ENCODE data around the gene PTPRK. TPM values are rescaled to one million over a fixed set of nuclear protein-coding genes. Genes with fewer than 3 reads are reported as not detected.

PTPRK gene
- total and polyA plus RNA-seq, 2 experiments from 2014 or later, result 26.9 to 56.4 TPM

DNA sequence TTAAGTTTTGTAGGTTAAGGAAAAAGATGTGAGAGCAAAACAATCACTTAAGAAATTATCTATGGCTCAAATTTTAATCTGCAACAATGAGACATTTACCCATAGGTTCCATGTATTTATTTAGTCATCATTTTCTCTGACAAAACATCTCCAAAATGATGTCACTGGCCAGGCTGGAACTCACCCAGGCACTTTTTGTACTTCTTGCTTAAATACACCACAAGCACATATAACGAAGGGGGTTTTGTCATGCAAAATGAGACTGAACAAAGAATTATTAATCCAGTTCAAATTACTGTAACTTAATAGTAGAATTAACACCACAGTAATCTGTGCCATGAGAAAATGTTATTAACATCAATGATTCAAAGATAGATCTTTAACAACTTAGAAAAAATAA is 200.5 kb downstream of the PTPRK start:
- Histone ChIP-seq H3K27me3 (ENCODE audit: insufficient read depth) (no peaks in the 10 kb centered on the region), H3K36me3 (ENCODE audit: insufficient read depth) (no peaks in the 10 kb centered on the region), H3K4me1 (ENCODE audit: insufficient read depth) (peaks cover 47% of the 10 kb centered on the region), H3K4me3 (no peak overlapping the region), H2AFZ (no peak overlapping the region), H3K27ac (ENCODE audit: low read depth) (no peak overlapping the region), H3K79me2 (replicated peaks; ENCODE audit: insufficient read depth) (peaks cover 24% of the 10 kb centered on the region; the same call in 1 of the 2 replicates), H3K4me2 (no peak overlapping the region), H3K9me2 (ENCODE audit: insufficient read depth) (no peaks in the 10 kb centered on the region), H3F3A (replicated peaks; ENCODE audit: low read depth) (no peaks in the 10 kb centered on the region), H4K20me1 (replicated peaks; ENCODE audit: insufficient read depth) (no peaks in the 10 kb centered on the region; the same call in 1 of the 2 replicates)
- TF ChIP-seq, protein P1, sequence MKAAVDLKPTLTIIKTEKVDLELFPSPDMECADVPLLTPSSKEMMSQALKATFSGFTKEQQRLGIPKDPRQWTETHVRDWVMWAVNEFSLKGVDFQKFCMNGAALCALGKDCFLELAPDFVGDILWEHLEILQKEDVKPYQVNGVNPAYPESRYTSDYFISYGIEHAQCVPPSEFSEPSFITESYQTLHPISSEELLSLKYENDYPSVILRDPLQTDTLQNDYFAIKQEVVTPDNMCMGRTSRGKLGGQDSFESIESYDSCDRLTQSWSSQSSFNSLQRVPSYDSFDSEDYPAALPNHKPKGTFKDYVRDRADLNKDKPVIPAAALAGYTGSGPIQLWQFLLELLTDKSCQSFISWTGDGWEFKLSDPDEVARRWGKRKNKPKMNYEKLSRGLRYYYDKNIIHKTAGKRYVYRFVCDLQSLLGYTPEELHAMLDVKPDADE (IDR thresholded peaks at IDR 0.05), result no peak
- TF ChIP-seq, protein P2, sequence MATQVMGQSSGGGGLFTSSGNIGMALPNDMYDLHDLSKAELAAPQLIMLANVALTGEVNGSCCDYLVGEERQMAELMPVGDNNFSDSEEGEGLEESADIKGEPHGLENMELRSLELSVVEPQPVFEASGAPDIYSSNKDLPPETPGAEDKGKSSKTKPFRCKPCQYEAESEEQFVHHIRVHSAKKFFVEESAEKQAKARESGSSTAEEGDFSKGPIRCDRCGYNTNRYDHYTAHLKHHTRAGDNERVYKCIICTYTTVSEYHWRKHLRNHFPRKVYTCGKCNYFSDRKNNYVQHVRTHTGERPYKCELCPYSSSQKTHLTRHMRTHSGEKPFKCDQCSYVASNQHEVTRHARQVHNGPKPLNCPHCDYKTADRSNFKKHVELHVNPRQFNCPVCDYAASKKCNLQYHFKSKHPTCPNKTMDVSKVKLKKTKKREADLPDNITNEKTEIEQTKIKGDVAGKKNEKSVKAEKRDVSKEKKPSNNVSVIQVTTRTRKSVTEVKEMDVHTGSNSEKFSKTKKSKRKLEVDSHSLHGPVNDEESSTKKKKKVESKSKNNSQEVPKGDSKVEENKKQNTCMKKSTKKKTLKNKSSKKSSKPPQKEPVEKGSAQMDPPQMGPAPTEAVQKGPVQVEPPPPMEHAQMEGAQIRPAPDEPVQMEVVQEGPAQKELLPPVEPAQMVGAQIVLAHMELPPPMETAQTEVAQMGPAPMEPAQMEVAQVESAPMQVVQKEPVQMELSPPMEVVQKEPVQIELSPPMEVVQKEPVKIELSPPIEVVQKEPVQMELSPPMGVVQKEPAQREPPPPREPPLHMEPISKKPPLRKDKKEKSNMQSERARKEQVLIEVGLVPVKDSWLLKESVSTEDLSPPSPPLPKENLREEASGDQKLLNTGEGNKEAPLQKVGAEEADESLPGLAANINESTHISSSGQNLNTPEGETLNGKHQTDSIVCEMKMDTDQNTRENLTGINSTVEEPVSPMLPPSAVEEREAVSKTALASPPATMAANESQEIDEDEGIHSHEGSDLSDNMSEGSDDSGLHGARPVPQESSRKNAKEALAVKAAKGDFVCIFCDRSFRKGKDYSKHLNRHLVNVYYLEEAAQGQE (IDR thresholded peaks at IDR 0.05; ENCODE audit: unreplicated experiment), result no peak
- no peak for TF ChIP-seq JUNB (IDR thresholded peaks at IDR 0.05; ENCODE audit: unreplicated experiment)
- TF ChIP-seq, protein P3, sequence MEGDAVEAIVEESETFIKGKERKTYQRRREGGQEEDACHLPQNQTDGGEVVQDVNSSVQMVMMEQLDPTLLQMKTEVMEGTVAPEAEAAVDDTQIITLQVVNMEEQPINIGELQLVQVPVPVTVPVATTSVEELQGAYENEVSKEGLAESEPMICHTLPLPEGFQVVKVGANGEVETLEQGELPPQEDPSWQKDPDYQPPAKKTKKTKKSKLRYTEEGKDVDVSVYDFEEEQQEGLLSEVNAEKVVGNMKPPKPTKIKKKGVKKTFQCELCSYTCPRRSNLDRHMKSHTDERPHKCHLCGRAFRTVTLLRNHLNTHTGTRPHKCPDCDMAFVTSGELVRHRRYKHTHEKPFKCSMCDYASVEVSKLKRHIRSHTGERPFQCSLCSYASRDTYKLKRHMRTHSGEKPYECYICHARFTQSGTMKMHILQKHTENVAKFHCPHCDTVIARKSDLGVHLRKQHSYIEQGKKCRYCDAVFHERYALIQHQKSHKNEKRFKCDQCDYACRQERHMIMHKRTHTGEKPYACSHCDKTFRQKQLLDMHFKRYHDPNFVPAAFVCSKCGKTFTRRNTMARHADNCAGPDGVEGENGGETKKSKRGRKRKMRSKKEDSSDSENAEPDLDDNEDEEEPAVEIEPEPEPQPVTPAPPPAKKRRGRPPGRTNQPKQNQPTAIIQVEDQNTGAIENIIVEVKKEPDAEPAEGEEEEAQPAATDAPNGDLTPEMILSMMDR (conservative IDR thresholded peaks at IDR 0.05; ENCODE audit: low read depth in 2 of 2), result no peak
- no peak for TF ChIP-seq EZH2phosphoT487 (IDR thresholded peaks at IDR 0.05; ENCODE audit: unreplicated experiment)
- TF ChIP-seq POLR2AphosphoS5 (IDR thresholded peaks at IDR 0.05; ENCODE audit: low read depth), result no peak
- TF ChIP-seq, protein P4, sequence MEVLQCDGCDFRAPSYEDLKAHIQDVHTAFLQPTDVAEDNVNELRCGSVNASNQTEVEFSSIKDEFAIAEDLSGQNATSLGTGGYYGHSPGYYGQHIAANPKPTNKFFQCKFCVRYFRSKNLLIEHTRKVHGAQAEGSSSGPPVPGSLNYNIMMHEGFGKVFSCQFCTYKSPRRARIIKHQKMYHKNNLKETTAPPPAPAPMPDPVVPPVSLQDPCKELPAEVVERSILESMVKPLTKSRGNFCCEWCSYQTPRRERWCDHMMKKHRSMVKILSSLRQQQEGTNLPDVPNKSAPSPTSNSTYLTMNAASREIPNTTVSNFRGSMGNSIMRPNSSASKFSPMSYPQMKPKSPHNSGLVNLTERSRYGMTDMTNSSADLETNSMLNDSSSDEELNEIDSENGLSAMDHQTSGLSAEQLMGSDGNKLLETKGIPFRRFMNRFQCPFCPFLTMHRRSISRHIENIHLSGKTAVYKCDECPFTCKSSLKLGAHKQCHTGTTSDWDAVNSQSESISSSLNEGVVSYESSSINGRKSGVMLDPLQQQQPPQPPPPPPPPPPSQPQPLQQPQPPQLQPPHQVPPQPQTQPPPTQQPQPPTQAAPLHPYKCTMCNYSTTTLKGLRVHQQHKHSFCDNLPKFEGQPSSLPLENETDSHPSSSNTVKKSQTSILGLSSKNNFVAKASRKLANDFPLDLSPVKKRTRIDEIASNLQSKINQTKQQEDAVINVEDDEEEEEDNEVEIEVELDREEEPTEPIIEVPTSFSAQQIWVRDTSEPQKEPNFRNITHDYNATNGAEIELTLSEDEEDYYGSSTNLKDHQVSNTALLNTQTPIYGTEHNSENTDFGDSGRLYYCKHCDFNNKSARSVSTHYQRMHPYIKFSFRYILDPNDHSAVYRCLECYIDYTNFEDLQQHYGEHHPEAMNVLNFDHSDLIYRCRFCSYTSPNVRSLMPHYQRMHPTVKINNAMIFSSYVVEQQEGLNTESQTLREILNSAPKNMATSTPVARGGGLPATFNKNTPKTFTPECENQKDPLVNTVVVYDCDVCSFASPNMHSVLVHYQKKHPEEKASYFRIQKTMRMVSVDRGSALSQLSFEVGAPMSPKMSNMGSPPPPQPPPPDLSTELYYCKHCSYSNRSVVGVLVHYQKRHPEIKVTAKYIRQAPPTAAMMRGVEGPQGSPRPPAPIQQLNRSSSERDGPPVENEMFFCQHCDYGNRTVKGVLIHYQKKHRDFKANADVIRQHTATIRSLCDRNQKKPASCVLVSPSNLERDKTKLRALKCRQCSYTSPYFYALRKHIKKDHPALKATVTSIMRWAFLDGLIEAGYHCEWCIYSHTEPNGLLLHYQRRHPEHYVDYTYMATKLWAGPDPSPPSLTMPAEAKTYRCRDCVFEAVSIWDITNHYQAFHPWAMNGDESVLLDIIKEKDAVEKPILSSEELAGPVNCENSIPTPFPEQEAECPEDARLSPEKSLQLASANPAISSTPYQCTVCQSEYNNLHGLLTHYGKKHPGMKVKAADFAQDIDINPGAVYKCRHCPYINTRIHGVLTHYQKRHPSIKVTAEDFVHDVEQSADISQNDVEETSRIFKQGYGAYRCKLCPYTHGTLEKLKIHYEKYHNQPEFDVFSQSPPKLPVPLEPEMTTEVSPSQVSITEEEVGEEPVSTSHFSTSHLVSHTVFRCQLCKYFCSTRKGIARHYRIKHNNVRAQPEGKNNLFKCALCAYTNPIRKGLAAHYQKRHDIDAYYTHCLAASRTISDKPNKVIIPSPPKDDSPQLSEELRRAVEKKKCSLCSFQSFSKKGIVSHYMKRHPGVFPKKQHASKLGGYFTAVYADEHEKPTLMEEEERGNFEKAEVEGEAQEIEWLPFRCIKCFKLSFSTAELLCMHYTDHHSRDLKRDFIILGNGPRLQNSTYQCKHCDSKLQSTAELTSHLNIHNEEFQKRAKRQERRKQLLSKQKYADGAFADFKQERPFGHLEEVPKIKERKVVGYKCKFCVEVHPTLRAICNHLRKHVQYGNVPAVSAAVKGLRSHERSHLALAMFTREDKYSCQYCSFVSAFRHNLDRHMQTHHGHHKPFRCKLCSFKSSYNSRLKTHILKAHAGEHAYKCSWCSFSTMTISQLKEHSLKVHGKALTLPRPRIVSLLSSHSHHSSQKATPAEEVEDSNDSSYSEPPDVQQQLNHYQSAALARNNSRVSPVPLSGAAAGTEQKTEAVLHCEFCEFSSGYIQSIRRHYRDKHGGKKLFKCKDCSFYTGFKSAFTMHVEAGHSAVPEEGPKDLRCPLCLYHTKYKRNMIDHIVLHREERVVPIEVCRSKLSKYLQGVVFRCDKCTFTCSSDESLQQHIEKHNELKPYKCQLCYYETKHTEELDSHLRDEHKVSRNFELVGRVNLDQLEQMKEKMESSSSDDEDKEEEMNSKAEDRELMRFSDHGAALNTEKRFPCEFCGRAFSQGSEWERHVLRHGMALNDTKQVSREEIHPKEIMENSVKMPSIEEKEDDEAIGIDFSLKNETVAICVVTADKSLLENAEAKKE (CRISPR knock-in tag; IDR thresholded peaks at IDR 0.05), result no peak
- no peaks in the 10 kb centered on the region for H3K9me3 Mint-ChIP-seq
- H3K27ac Mint-ChIP-seq, result no peak overlapping the region
- H3K27me3 Mint-ChIP-seq (ENCODE audit: insufficient read depth, low read depth, poor library complexity), result no peaks in the 10 kb centered on the region
- DNase-seq (ENCODE audit: low spot score) (no peak), ATAC-seq (no peak)
- peaks cover 40% of the 10 kb centered on the region for H3K4me1 Mint-ChIP-seq
- no peak overlapping the region for H3K4me3 Mint-ChIP-seq
- H3K36me3 Mint-ChIP-seq (ENCODE audit: low read depth), result no peaks in the 10 kb centered on the region
